ENCODE results near the gene KCND2.

DNA sequence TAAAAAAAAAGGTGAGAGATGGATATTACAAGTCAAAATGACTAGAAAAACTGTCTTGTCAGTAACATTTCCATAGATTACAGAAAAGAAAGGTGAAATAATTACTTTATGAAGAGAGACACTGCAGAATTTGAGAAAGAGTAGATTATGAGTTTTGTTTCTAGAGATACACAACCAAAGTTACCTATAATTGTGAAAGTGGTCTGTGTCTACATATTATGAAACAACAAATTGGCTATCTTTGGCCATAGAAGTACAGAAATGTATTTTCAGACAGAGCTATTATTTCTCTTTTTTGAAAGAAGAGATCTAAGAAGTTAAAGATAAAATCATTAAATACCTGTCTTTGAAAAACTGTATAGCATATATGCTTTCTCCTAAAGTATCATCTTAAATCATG lies 30.1 kb downstream of the KCND2 start:
- TF ChIP-seq SIN3A (IDR thresholded peaks at IDR 0.05; ENCODE audit: borderline replicate concordance, insufficient read depth, low read length) (no peak), POLR2AphosphoS5 (IDR thresholded peaks at IDR 0.05; ENCODE audit: low read depth, low read length) (no peak), TAF1 (IDR thresholded peaks at IDR 0.05; ENCODE audit: borderline replicate concordance, insufficient read depth, low read length) (no peak), FOXP2 (optimal IDR thresholded peaks at IDR 0.05; ENCODE audit: borderline replicate concordance, extremely low read depth, extremely low read length, insufficient read depth) (no peak)
- TF ChIP-seq, protein P1, sequence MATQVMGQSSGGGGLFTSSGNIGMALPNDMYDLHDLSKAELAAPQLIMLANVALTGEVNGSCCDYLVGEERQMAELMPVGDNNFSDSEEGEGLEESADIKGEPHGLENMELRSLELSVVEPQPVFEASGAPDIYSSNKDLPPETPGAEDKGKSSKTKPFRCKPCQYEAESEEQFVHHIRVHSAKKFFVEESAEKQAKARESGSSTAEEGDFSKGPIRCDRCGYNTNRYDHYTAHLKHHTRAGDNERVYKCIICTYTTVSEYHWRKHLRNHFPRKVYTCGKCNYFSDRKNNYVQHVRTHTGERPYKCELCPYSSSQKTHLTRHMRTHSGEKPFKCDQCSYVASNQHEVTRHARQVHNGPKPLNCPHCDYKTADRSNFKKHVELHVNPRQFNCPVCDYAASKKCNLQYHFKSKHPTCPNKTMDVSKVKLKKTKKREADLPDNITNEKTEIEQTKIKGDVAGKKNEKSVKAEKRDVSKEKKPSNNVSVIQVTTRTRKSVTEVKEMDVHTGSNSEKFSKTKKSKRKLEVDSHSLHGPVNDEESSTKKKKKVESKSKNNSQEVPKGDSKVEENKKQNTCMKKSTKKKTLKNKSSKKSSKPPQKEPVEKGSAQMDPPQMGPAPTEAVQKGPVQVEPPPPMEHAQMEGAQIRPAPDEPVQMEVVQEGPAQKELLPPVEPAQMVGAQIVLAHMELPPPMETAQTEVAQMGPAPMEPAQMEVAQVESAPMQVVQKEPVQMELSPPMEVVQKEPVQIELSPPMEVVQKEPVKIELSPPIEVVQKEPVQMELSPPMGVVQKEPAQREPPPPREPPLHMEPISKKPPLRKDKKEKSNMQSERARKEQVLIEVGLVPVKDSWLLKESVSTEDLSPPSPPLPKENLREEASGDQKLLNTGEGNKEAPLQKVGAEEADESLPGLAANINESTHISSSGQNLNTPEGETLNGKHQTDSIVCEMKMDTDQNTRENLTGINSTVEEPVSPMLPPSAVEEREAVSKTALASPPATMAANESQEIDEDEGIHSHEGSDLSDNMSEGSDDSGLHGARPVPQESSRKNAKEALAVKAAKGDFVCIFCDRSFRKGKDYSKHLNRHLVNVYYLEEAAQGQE (IDR thresholded peaks at IDR 0.05; ENCODE audit: insufficient read depth in 1 of 2, low read depth in 2 of 2, low read length in 2 of 2), result no peak

Measured in PFSK-1 (cell line).